ENCODE data around the gene DTNBP1.

DNA sequence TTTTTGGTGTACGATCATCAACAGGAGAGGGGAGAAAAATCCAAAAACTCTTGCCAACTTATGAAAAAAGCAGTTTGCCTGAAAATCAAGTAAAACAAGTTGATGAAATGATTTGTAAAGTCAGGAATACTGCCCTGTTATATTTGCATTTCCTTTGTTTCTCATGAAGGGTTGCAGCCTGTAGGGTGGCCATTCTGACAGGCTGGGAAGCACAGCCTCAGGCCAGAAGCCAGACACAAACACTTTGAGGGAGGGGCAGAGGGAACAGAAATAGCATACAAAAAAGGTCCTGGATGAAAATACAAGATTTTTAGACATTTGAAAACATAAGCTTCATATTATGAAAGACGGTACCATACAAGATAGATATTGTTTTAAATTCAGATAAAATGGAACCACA lies 109.8 kb downstream of the DTNBP1 start:
- TF ChIP-seq, protein P1, sequence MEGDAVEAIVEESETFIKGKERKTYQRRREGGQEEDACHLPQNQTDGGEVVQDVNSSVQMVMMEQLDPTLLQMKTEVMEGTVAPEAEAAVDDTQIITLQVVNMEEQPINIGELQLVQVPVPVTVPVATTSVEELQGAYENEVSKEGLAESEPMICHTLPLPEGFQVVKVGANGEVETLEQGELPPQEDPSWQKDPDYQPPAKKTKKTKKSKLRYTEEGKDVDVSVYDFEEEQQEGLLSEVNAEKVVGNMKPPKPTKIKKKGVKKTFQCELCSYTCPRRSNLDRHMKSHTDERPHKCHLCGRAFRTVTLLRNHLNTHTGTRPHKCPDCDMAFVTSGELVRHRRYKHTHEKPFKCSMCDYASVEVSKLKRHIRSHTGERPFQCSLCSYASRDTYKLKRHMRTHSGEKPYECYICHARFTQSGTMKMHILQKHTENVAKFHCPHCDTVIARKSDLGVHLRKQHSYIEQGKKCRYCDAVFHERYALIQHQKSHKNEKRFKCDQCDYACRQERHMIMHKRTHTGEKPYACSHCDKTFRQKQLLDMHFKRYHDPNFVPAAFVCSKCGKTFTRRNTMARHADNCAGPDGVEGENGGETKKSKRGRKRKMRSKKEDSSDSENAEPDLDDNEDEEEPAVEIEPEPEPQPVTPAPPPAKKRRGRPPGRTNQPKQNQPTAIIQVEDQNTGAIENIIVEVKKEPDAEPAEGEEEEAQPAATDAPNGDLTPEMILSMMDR (conservative IDR thresholded peaks at IDR 0.05): no peak
- TF ChIP-seq ZFX (IDR thresholded peaks at IDR 0.05): no peak
